UCSD-AML1 (cell line): Measurements from ENCODE around the gene P4HTM.

Source experiments
- DNase-seq: peaks from one replicate; lab custom pipeline; 2025; ENCODE audit not compliant: unreplicated experiment; lab: John Stamatoyannopoulos, UW

The P4HTM gene

GRCh38 chr3:49021813-49022687 is 32.0 kb downstream of the P4HTM start, which contains the start of gene NDUFAF3:
TSS of gene NDUFAF3 (plus strand) at chr3:49022121. CDS start at chr3:49022145, 24 bp downstream.
- DNase-seq, result peak; percentile 92

DNA sequence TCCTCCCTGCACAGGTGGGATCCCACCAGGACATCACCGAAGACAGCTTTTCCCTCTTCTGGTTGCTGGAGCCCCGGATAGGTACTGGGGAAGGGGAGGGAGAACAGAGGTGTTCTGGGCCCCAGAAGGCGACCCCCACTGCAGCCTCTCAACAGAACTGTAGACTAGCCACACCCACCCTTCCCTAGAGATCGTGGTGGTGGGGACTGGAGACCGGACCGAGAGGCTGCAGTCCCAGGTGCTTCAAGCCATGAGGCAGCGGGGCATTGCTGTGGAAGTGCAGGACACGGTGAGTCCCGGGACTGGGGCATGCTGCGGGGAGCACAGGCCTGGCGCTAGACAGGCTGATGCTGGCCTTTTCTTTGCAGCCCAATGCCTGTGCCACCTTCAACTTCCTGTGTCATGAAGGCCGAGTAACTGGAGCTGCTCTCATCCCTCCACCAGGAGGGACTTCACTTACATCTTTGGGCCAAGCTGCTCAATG is 32.7 kb downstream of the P4HTM start:
- no peak for DNase-seq

DNA sequence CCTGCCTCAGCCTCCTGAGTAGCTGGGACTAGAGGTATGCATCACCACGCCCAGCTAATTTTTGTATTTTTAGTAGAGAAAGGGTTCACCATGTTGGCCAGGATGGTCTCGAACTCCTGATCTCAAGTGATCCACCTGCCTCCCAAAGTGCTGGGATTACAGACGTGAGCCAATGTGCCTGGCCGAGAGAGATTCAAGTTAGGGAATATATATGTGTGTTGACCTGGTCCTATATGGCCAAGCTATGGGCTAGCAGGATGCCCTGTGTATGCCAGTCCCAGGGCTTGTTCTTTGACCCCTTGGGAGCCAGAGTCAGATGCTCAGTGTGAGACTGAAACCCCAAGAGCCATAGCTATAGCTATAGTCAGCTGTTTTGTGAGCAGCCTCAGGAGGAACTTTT is 33.7 kb downstream of the P4HTM start:
- DNase-seq, result no peak

DNA sequence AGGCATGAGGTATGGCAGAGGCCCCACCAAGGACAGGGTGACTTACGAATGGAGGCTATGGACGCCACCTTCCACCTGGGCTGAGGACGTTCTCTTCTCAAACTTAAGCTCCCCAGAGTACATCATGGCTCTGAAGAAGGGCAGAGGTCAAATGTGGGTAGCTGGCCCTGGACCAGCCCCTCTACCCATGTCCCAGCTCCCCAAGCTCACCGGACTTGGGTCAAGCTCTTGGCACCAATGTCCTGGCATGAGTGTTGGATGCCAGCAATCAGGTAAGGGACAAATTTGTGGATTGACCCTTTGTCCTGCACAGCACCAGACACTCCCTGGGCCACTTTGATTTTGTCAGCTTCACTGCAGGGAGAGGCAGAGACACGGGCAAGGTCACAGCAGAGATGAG is 34.4 kb downstream of the P4HTM start:
- no peak for DNase-seq

DNA sequence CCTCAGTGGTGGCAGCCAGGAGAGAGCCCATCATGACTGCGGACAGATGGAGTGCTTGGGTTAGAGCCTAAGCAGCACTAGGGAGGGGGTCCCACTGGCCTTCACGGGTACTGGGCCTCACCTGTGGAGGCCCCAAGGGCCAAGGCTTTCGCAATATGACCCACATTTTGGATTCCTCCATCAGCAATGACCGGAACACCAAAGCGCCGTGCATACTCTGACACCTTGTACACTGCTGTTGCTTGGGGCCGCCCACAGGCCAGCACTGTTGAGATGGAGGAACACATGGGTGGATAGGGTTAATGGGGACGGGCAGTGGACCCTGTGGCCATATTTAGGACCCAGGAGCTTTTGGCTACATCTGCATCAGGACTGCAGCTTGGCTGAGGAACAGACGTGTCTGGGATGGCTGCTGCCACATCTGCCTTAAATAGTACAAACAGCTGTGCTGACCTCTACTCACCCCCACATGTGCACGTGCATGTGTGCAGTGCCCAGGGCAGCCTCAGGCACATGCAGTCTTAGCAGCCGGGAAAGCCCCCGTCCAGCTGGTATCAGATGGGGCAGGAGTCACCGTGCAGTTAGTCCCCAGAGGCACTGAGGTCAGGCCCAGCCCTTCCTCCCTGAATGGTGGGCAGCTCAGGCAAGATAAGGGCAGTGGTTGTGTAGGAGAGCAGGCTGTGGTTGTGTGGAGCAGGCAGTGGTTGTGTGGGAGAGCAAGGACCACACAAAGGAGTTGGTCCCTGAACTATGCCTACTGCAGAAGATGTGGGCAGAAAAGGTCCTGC is 35.2 kb downstream of the P4HTM start:
- DNase-seq, result peak; percentile 64

DNA sequence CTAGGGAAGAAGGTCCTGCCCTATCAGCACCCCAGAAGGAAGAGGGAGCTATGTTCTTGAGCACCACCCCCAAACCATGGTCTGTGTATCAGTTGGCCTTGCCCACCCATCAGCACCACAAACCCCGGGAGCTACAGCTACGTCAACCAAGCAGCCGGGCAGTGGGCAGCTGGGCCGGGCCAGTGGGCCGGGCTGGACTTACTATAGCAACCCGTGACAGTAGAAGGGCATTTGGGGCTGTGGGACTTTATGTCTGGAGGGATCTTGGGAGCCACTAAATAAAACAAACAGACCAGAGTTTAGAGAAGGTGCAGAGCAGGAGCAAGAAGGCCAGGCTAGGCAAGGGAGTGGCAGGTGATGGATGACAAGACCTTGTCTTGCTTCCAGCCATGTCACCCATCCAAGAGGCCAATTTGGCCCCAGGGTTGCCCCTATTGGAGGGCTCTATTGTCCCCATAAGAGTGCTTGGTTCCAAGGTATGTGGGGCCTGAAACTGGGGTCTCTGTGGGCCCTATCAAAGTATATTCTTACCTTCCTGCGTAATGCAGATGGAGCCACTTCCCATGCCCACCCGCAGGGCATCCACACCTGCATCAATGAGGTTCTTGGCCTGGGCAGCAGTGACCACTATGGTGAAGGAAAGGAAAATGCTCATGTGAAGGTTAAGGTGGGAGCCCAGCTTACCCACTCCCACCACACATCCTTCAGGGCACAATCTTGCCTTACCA is 35.9 kb downstream of the P4HTM start:
- DNase-seq, result no peak

GRCh38 chr3:49026536-49026935 is 36.5 kb downstream of the P4HTM start:
- no peak for DNase-seq

DNA sequence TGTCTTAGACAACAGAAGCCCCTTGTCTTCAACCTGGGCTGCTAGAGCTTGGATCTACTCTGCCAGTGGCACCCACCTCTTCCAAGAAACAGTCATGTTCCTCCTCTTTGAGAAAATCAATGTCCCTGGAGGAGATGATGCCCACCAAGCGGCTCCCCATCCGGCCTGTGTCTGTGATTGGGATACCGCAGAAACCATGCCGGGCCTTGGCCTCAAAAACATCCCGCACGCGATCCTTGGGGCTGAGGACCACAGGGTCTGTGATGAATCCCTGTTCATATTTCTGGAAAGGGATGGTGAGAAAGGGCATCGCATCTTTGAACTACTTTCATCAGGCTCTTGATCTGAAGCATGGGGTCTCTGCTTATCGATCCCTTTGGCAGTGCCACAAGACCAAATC is 37.6 kb downstream of the P4HTM start:
- DNase-seq, result no peak

DNA sequence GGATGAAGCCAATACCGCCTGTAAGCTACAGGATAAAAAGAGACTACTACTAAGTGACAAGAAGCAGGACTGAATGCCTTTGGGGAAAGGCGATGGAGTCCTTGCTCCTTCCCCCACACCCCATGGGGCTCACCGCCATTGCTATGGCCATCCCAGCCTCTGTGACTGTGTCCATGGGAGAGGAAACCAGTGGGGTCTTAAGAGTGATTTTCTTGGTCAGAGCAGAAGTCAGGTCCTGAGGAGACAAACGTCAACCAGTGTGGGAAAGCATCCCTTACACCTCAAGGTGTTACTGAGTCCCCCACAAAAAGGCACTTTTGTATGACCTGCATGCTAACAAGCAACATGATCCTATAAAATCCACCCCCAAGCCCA is 38.2 kb downstream of the P4HTM start:
- no peak for DNase-seq

DNA sequence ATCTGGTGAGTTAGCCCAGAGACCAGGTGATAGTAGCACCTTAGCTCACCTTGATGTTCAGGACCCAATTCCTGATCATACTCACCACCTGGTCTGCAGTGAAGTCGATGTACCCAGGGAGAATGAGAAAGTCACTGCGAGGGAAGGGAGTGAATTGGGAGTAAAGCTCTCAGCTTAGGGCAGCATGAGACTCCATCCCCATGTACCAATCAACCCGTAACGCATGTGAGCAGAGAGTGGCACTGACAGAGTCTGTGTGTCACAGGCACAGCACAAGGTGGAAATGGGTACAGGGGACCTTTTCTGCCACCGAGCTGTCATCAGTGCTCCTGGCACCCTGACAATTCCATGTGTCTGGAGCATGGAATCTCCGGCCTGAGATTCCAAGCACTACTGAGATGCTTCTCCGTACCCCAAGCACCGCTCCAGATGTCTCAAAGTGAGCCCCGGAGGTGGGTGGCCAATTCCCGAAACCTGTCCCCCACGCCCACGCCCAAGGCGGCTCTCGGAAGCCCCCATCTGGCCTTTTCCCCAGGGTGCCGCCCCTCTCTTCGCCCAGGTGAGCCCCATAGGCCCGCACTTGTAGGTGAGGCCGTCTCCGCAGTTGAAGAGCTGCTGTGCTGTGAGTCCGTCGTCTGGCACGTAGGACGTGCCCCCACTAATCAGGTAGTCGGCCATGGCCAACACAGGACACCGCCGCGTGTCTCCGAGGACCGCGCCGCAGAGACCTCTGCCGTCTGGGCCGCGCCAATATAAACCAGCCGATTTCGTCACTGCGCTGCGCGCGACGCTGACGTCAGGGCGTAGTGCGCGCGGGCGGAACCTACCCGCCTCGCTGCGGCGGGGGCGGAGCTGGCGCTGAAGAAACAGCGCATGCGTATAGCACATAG is 38.9 kb downstream of the P4HTM start, which contains the start of gene IMPDH2:
Gene IMPDH2, minus strand, starts transcription at position 726 of the 890 bp plus-strand sequence. Its CDS starts 48 bp downstream, at position 678.
- peak; percentile 96 for DNase-seq

DNA sequence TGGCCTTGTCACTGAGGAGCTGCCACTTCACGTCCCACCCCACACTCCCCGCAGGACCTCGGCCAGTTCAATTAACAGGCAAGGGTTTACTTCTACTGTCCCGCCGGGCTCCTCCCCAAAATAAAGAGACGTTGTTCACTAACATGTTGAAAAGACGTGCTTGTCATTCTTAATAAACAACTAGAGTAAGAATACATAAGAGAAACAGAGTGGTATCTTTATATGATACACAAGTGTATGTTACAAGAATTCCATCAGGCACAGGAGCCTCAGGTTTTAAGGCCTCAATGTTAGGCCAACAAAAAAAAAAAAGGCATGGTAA is 39.5 kb downstream of the P4HTM start:
- DNase-seq, result no peak

- no peak for DNase-seq
Measured at GRCh38 chr3:49030321-49030720, 40.3 kb downstream of the P4HTM start.

DNA sequence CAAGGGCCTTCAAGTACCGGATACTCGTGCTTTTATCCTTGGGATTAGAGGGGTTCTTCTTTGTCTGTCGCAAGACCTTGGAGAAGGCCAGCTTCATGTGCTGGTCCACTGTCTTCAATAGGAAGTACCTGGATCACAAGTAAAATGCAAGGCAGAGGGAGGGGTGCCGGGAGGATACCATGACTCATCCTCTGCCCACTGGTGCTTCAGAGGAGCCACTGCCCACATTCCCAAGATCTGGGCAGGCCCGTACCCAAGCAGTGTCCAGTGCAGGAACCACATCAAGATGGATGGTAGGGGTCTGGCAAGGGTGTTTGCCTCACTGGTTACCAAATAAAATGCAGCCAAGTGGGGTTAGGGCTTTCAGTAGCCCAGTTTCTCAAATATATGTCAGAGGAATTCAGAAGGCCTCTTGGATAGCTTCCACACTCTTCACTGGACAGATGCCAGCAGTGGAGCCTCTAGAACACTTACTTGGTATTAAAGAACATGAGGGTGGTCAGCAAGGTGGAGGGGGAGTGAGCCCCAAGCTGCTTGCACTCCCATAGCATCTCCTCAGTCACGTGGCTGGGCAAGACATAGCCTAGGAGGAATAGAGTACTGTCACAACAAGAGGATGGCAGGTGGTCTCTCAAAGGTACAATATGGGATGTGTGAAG is 42.7 kb downstream of the P4HTM start:
- no peak for DNase-seq

- DNase-seq, result no peak
Measured at GRCh38 chr3:49034650-49035049, 44.6 kb downstream of the P4HTM start.

GRCh38 chr3:49035281-49035680 is 45.2 kb downstream of the P4HTM start:
- DNase-seq, result no peak

- DNase-seq, result no peak
Measured at GRCh38 chr3:49053543-49053942, 63.5 kb downstream of the P4HTM start.

- DNase-seq, result no peak
Measured at GRCh38 chr3:49054344-49054862, 64.4 kb downstream of the P4HTM start.
